Fibroblast of skin of back (primary cell): ENCODE measurements around the gene NEAT1. TPM values are rescaled to one million over a fixed set of nuclear protein-coding genes. Genes with fewer than 3 reads are reported as not detected.

ENCODE experiments used
- DNase-seq: peaks from one replicate; pipeline ENCODE4 v3.0.0-alpha.2; 2013
- polyA plus RNA-seq, 2 experiments: library from polyadenylated mRNA; unstranded; fragments of 120-200 nt; gene quantifications; one replicate each; pipeline ENCODE4 v1.2.1, GENCODE V29; 2013; ENCODE audit not compliant: insufficient read length in 2 of 2

NEAT1 gene
- polyA plus RNA-seq (2013, experiment 1 of 2; ENCODE audit: insufficient read length) = 84.1 TPM
- 93.7 TPM for polyA plus RNA-seq (2013, experiment 2 of 2; ENCODE audit: insufficient read length)

DNA sequence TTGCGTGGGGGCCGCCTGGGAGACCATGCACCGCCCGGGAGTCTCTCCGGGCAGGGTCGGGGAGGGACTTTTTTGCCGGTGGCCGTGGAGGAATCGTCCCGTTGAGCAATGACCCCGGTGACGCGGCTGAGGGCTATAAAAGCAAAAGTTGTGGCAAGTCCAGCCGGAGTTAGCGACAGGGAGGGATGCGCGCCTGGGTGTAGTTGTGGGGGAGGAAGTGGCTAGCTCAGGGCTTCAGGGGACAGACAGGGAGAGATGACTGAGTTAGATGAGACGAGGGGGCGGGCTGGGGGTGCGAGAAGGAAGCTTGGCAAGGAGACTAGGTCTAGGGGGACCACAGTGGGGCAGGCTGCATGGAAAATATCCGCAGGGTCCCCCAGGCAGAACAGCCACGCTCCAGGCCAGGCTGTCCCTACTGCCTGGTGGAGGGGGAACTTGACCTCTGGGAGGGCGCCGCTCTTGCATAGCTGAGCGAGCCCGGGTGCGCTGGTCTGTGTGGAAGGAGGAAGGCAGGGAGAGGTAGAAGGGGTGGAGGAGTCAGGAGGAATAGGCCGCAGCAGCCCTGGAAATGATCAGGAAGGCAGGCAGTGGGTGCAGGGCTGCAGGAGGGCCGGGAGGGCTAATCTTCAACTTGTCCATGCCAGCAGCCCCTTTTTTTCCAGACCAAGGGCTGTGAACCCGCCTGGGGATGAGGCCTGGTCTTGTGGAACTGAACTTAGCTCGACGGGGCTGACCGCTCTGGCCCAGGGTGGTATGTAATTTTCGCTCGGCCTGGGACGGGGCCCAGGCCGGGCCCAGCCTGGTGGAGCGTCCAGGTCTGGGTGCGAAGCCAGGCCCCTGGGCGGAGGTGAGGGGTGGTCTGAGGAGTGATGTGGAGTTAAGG is at the start of gene NEAT1:
Gene NEAT1, plus strand, starts transcription at position 166 of the 883 bp plus-strand sequence.
- DNase-seq = peak; percentile 94

GRCh38 chr11:65373839-65374580 is 48.6 kb upstream of the NEAT1 start:
- DNase-seq = no peak

DNA sequence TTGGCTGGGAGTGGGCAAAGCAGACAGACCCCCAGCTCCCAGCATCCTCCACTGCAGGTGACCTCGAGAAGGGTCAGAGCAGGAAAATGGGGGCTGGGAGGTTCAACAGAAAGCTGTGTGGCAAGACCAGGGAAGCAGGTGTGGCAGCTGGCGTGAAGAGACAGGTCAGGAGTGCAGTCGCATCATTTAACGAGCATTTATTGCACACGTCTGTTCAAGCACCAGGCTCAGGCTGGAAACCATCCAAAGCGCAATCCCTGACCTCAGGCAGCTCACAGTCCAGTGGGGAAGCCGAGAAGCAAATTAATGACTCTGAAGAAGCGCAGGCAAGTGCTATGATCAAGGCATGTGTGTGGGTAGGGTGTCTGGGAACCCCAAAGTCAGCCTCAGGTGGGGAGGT is 47.6 kb upstream of the NEAT1 start:
- DNase-seq = no peak

DNA sequence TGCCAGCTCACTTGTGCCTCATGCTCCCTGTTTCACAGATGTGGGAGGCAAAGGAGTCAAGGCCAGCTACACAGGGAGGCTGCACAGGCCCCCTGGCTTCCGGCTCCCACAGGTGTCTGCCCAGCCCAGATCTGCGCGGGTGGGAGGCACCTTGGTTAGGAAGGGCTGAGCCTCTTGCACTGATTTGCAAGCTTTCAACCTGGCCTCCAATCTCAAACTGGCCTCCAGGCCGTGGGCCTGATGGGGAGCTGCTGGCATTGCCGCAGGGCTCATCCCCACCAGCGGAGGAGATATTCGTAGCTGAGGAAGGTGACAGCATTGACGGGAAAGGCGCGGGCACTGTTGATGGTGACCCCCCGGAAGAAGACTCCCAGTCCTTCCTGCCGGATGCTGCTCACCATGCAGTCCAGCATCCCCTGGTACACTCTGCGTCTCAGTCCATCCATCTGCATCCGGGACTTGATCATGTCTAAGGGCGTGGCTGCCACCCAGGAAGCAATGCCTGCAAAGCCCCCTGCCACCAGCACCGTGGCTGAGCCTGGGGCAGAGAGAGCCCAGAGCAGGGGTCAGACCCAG is 46.4 kb upstream of the NEAT1 start:
- no peak for DNase-seq

GRCh38 chr11:65377036-65377435 is 45.6 kb upstream of the NEAT1 start:
- peak; percentile 34 for DNase-seq

GRCh38 chr11:65377777-65378176 is 44.8 kb upstream of the NEAT1 start:
- no peak for DNase-seq

GRCh38 chr11:65378208-65378927 is 44.2 kb upstream of the NEAT1 start:
- no peak for DNase-seq

GRCh38 chr11:65378928-65379638 is 43.5 kb upstream of the NEAT1 start:
- no peak for DNase-seq

- no peak for DNase-seq
These were observed 42.7 kb upstream of the NEAT1 start for GRCh38 chr11:65379698-65380459.

GRCh38 chr11:65380460-65381119 is 42.0 kb upstream of the NEAT1 start:
- no peak for DNase-seq

- DNase-seq = peak; percentile 88
These were observed 40.9 kb upstream of the NEAT1 start for GRCh38 chr11:65381716-65382032.

DNA sequence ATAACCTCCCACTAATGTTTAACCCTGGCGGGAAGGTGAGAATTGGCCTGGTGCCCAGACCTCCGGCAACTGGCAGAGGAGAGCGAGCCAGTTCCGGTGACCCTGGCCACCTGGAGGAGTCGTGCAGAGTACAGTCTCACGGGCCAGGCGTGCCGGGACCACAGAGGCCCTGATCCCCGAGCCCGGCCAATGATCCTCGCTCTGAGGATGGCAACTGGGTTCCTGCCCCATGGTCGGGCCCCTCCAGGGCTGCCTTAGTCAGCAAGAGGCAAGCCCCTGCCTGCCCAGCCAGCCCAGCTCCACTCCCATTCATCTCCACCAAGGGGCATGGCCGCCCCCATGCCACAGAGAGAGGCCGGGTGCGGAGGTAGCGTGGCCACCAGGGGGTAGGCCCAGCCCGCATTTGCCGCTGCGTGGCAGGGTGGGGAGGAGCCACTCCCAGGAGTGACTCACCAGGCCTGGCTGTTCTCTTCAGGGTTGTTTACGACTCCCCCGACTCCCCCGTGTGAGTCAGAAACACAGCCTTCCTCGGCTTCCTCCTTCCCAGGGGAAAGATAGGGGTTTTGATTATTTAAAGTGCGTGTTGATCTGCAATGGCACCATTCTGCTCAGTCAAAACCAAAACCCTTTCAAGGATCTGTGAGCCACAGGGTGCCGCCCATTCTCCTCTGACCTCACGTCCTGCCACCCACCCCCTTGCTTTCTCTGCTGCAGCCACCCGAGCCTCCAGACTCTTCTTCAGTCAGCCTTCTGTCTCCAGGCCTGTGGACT is 40.4 kb upstream of the NEAT1 start, which contains the start of gene SLC25A45:
Gene SLC25A45, minus strand, starts transcription at position 614 of the 771 bp plus-strand sequence. CDS start 695 bp downstream, outside the sequence.
- DNase-seq = peak; percentile 100

- DNase-seq = no peak
These were observed 39.7 kb upstream of the NEAT1 start for GRCh38 chr11:65382804-65383368.

GRCh38 chr11:65383778-65384177 is 38.8 kb upstream of the NEAT1 start:
- no peak for DNase-seq

DNA sequence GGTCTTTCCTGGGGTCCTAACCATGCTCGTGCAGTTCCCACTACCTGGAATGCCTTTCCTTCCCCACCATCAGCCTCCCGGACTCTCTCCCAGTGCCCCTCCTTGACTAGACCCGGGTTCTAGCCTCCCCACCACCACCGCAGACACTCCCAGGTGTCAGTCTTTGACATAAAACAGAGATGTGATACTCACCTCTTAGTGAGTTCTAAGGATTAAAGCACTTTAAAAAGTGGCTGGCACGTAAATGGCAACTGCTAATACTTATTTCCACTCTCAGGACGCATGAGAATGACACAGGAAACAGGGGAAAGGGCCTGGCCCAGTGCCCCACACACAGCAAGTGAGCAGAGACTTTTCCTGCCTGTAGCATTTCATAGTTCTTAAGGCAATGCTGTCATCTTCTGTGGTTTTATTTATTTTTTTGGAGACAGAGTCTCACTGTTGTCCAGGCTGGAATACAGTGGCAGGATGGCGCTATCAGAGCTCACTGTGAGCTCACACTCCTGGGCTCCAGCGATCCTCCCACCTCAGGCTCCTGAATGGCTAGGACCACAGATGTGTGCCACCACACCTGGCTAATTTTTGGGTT is 38.2 kb upstream of the NEAT1 start:
- peak; percentile 54 for DNase-seq

DNA sequence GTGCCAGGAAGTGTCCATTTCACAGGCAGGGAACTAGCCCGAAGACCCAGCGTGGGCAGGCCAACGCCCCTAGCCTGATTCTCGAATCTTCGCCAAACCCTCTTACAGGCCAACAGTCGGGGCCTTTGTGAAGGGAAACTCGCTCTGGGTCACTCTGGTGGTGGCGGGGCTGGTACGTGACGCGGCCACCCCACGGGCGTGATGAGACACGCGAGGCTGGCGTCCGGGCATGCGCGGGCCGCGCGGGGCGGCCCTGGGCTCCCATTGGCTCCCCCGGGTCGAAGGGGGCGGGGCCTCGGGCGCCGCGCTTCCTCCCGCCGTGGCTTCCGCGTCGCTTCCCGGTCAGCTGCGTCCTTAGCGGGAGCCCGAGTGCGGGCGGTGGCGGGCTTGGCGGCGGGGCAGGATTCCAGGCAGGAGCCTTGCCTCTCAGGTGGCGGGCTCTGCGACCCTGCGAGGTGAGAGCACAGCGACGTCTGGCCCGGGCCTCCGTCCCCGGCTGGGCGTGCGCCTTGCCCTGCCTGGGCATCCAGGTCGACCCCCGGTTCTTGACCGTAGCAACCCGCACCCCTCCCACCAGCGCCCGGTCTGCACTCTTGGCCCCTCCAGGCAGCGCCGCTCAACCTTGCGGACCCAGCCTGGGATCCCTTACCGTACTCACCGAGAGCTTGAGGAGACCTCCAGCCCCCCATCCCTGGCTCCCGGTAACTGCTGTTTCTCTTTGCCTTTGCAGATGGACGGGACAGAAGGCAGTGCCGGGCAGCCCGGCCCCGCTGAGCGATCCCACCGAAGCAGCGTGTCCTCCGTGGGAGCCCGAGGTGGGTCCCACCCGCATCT is 36.1 kb upstream of the NEAT1 start, which contains the start of gene FRMD8:
Gene FRMD8, plus strand, starts transcription at position 331 of the 834 bp plus-strand sequence. Its CDS starts 400 bp downstream, at position 731.
- peak; percentile 80 for DNase-seq

DNA sequence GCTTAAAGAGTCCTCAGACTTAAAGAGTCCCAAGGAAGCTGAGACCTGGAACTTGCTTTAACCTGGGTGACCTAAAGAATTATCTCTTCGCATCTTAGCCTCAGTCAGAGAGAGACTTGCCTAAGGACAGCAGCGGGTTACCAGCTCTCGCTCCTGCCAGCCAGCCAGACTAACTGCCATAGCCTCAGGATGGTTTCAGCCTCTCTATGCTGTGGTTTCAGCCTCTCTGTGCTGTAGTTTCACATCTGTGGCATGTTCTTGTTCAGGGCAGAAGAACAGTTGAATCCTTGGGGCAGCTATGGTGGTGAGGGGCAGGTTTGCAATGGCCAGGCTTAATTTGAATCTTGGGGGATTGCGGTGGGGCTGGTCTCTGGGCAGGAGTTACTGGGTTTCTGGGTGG is 33.9 kb upstream of the NEAT1 start:
- DNase-seq = no peak
